ENCODE results near the gene ZKSCAN7.
A peak's percentile ranks its signal among the peaks of the same experiment; 100 is the strongest.
"Not testable (repeated sequence)": the region's sequence is repeated elsewhere in the genome, so short reads cannot be mapped to it uniquely, and the experiment has no call there.

ZKSCAN7 gene

DNA sequence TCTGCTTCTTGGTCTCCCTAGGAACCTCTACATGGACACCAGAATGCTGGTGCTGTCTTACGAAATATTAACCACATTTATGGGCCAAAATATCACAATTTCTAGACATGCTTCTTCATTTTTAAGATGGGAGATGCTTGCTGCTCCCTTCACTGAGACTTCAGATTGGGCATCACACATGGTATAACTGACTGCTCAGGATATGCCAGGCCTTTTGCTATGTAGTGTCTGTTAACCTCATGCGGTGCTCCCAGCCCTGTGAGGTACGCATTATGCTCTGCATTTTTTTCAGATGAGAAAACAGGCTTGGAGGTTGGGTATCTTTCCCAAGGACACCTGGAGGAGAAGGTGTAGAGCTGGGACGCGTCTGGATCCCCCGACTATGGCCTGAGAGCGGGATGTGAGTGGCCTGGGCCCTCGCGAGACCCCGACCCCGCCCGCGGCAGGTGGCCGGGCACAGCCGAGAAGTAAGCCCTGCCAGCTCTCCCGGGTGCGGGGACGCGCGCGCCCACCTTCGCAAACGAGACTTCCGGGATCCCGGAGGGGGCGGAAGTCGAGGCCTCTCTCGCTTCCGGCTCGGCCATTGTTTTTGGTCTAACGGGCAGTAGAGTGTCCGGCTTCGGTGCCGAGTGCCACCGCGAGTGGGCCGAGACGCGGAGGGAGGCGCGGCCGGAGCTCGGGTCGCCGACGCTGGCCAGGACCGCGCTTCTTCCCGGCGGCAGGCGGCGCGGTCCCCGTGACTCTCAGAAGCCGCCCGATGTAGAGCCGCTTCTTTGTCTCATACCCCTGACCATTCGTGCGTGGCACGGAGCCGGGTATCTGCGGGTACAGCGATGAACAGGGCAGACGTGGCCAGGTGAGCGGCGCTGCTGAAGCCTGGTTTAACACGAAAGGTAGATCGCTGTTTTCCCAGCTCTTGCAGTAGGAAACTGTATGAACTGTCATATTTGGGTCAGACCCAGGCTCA lies at the start of gene ZKSCAN7:
Gene ZKSCAN7 (plus strand): TSS at position 568 of the 967 bp plus-strand sequence. CDS start 1,855 bp downstream, outside the sequence.
- DNase-seq, result peak in 1 of 2 donors; percentile 27

DNA sequence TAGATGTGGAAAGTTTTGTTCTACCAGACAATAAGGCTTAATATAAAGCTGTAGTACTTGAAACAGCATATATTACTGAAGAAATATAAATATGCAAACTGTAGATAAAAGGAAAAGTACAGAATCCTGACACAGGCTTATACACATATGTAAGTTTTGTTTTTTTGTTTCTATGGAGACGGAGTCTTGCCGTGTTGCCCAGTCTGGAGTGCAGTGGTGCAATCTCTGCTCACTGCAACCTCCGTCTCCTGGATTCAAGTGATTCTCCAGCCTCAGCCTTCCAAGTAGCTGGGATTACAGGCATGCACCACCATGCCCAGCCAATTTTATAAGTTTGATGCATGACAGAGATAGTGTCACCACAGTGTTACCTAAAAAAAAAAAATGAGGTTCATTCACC lies 48.4 kb upstream of the ZKSCAN7 start:
- DNase-seq, result no peak

DNA sequence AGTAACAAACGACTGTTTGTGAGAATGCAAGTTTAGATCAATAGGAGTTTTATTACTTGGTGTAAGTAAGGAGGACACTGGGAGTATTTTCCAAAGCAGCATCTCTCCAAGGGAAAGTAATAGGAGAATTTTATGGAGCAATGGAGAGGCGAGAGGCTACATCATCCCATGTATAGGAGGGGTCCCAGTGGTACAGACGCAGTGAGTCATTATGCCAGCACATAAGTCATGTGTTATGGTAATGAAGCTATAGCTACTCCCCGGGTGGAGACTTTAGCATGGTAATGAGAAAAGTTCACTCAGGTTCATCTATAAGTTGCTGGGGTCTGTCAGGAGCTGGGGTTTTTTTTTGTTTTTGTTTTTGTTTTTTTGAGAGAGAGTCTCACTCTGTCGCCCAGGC lies 48.0 kb upstream of the ZKSCAN7 start:
- DNase-seq, result no peak

DNA sequence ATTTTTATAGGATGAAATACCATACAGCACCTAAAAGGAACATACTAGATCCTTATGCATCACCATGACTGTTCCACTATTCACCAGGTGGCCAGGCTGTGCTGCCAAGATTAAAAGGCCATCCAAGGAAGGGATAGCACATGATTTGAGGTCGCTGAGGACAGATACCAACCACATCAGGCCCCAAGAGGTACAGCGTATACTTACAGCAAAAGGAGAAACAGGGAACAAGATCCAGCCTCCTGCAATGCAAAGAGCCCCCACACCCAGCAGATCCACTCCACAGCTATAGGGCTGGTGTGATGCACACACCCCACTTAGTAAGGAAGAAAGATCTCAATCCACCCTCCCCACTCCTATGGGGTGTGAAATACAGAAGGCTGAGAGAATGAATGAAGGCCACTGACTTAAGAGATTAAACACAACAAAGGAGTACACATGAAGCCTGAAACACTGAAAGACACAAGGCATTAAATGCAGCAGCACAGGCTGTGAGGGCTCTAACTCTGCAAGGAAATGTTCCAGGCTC lies 45.5 kb upstream of the ZKSCAN7 start:
- DNase-seq, result no peak

DNA sequence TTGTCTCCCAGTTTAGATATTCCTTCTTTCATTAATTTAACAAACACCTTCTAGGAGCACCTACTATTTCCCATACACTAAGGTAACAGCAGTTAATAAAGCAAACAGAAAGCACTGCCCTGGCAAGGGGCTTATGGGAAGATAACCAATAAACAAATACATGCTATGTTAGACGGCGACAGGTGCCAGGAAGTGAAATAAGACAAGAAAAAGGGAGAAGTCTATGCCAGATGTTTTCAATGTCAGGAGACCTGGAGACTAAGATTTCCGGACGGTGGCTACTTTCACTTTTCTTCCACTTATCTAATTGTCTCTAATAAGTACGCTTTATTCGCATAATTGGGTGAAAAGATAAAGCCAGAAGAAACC lies 45.0 kb upstream of the ZKSCAN7 start:
- peak in 1 of 2 donors; percentile 60 for DNase-seq

DNA sequence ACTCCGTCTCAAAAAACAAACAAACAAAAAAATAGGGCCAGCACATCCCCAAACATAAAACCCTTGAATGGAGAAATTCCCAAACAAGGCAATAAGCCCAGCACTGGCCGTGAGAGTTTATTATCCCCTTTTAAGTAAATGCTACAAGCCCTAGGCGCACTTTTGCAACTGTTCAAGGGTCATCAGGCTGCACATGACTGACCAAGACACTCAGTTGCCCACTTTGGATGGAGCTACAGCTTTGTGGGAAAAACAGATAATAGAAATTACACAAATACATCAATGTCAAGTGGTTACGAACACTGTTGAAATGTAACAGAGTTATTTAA lies 43.8 kb upstream of the ZKSCAN7 start:
- no peak for DNase-seq

DNA sequence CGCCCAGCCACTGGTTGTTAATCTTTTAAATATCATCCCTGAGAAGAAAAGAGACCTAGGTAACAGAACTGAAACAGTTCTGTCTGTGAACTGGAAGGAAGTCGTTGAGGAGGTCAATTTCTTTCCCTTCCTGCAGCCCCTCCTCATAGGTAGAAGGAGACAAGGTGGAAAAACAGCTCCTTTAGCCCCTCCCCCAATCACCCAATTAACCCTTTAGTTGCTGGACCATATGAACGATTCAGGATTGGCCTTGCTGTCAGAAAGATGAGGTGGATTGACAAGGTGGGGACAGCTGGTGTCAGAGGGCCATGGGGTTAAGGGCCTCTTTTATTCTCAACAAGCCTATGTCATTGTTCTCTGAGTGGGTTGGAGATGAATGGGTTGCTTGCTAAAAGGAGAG lies 41.5 kb upstream of the ZKSCAN7 start:
- DNase-seq, result no peak

DNA sequence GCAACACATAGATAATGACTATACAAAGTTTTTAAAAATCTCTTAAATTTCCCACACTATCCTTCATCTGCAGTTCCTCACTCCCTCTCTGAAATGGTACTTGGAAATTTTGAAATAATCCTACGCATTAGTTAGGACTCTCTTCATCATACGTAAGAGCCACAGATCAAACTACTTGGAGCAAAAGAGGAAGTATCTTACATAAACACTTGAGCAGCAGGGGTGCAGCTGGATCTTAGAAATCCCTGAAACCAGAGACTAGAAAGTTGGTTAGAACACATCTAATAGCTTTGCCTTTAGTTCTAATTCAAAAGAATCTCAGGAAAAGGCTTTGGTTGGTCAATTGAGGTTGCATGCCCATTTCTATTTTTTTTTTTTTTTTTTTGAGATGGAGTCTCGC lies 38.8 kb upstream of the ZKSCAN7 start:
- DNase-seq, result peak in 1 of 2 donors; percentile 68

DNA sequence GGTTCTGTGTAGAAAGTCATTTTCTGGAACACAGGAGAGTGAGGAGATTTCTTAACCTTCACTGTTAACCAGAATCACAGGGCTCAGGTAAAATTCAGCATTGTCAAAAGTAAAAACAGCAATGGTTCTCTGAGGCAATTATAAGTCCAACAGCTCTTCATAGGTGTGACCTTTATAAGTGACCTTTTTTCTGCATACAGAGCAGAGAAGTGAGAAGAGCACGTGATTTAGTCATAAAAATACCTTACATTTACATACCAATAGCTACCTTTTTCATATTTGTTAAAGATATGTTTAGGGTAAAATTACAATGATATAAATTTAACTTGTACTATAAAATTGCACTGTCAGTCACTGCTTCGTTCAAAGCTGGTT lies 36.2 kb upstream of the ZKSCAN7 start:
- no peak for DNase-seq

DNA sequence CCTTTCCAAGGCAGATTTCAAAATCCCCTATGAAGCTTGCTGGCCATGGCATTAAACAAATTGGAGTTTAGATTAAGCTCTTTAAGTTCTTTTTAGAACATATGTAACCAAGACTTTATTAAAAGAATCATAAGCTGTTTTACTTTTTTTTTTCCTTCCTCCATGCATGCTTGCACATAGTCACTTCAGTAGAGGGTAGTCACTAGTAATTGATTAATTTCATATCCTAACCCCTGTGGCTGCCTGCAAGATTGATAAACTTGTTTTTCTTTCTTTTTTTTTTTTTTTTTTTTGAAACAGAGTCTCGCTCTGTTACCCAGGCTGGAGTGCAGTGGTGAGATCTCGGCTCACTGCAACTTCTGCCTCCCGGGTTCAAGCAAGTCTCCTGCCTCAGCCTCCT lies 33.3 kb upstream of the ZKSCAN7 start:
- no peak for DNase-seq

DNA sequence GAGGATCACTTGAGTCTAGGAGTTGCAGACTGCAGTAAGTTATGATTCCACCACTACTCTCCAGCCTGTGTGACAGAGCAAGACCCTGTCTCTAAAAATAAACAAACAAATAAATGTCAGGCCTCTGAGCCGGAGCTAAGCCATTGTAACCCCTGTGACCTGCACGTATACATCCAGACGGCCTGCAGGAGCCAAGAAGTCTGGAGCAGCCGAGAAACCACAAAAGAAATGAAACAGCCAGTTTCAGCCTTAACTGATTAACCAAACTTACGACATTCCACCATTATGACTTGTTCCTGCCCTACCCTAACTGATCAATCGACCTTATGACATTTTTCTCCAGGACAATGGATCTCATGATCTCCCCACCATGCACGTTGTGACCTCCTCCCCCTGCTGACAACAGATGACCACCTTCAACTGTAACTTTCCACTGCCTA lies 32.5 kb upstream of the ZKSCAN7 start:
- no peak for DNase-seq

DNA sequence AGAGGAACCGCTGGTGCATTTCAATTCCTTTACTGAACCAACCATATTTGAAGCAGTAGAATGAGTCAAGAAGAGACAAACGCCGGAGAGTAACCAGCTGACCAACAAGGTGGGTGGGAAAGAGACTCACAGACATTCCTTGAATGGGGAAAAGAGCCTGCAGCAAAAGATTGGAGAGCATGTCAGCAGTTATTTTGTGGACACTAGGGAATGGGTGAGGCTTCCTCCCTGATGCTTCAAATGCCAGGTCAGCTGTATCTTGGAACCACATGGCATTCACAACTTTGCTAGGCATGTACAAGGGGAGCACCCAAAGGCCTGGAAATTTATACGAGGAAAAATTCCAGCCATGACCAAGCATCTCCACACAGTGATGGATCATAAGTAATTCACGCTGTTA lies 29.9 kb upstream of the ZKSCAN7 start:
- no peak for DNase-seq

DNA sequence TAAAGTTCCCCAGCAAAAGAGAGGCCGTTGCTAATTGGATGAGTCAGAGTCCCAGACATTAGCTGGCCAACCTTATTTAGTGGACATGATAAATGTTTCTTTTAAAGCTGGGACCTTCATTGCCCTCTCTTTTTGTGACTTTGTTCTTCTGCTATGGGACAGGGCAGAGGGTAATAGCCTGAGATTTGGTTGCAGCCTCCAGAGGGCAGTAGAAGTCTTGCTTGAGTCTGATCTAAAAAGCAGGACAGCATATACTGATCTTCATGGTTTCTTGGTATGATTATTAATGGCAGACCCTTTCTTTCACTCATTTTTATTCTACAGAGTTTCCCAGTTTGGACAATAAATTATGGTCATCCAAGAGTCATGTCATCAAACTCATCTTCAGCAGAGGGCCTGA lies 25.1 kb upstream of the ZKSCAN7 start:
- DNase-seq, result peak in 1 of 2 donors; percentile 39

DNA sequence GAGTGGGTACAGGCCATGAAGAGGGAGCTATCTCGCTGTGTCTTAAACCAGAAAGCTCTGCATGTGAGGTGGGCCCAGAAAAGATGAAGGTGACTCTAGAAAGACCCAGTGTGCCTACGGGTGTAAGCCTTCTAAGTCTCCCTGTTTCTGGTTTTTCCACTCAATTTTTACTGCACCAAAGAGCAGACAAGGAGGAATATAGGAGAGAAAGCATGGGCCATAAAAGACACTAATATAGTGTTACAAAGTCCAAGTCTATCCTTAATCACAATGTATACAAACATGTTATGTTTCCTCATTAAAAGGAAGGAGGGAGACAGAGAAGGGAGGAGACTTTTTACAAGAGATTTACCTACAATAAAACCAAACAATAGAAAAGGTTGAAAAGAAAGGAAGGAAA lies 24.1 kb upstream of the ZKSCAN7 start:
- DNase-seq, result no peak

DNA sequence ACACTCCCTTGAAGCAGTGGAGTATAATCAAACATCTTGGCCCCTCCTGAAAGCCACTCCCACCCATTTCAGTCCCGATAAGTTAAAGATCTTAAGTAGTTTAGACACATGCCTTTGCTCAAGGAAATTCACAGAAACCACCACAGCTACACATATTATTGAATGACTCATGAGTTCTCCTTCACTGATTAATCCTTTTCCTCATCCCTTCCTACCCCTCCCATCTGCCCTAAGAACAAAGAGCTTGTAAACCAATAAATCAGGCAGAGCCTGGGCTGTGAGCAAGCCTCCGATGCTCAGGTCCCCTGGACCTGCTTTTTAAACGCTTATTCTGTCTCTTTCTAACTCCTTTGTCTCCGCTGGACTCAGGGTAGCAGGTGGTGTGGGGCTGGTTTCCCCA lies 20.3 kb upstream of the ZKSCAN7 start:
- DNase-seq, result not testable (repeated sequence)

DNA sequence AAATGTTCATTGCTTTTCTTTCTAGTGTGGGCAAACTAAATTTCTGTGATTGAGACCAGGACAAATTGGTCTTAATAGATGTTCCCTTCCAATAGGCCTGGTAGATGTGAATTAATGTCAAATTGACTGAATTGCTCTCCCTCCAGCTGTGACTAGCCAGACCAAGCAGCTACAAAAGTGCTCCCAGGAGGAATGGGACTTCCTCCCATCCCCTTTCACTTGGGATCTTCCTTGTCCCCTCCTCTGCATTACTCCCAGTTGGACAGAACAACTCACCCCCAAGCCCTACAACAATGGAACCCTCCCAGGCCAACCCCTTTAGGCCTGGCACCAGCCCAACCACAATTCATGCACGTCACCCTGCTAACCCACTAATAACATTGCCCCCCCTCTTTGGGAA lies 19.6 kb upstream of the ZKSCAN7 start:
- DNase-seq, result no peak

DNA sequence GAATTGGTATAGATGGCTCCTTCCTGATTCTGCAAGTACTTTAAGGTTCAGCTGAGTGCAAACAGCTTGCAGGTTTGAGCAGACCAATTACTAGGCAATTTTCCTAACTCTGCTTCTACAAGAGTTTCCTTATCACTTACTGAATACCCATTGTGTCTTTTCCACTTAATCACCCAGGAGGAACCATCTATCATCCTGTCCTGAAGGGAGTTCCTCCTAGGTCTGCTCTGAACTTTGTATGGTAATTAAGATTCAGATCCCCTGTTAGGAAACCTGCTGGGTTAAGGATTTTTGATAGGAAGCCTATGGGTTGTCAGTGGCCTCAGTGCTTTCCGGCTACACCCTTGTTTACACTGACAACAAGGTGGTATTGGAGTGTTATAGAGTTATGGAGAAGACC lies 10.2 kb upstream of the ZKSCAN7 start:
- DNase-seq, result not testable (repeated sequence)

DNA sequence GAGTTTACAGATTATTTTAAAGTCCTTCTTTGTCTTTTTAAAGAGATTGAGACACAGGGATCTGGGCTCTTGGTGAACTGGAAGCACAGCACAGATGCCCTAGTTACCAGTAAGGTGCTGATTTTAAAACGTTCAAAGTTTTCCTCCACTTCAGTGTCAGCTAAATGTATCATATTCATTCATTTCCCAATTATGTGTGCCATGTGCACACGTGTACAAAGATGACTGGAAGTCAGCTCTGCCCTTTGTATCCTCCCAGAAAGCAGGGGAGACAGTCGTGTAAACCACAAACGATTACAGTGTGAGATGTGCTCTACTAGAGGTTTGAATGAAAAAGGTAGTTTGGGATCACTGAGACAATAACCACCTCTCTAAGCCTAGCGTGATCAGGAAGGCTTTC lies 730 bp downstream of the ZKSCAN7 start:
- DNase-seq, result no peak

DNA sequence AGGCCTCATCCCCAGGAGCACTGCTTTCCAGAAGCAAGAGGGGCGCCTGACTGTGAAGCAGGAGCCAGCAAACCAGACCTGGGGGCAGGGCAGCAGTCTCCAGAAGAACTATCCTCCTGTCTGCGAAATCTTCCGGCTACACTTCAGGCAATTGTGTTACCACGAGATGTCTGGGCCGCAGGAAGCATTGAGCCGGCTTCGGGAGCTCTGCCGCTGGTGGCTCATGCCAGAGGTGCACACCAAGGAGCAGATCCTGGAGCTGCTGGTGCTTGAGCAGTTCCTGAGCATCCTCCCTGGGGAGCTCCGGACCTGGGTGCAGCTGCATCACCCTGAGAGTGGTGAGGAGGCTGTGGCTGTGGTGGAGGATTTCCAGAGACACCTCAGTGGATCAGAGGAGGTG lies 2.1 kb downstream of the ZKSCAN7 start:
- no peak for DNase-seq

DNA sequence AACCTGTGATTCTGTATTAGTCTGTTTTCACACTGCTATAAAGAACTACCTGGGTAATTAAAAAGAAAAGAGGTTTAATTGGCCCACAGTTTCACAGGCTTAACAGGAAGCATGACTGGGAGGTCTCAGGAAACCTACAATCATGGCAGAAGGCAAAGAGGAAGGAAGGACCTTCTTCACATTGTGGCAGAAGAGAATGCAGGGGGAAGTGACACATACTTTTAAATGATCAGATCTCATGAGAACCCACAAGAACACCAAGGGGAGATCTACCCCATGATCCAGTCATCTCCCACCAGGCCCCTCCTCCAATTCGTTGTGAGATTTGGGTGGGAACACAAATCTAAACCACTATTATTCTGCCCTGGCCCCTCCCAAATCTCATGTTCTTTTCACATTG lies 6.1 kb downstream of the ZKSCAN7 start:
- no peak for DNase-seq

DNA sequence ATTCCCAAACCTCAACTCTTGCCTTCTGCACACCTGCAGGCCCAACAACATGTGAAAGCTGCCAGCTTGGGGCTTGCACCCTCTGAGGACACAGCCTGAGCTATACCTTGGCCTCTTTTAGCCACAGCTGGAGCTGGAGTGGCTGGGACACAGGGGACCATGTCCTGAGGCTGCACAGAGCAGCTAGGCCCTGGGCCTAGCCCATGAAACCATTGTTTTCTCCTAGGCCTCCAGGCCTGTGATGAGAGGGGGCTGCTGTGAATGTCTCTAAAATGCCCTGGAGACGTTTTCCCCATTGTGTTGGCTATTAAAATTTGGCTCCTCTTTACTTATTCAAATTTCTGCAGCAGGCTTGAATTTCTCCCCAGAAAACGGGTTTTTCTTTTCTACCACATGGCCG lies 7.2 kb downstream of the ZKSCAN7 start:
- DNase-seq, result no peak

DNA sequence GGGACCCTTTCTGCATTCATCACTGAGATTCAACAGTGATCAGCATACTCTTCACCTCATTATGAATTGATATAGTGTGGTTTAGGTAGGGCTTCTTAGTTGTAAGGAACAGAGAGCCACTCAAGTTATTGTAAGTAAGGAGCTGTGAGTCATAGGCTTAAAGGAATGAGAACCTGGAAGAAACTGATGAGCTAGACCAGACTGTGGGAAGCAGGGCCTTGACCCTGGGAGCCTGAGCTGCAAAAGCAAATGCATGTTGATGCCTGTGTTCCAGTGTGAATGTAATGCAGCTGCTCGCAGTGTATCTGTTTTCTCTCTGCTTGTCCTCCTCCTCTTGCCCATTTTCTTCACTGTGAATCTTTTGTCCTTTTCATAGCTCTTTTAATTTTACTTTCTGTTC lies 13.6 kb downstream of the ZKSCAN7 start:
- no peak for DNase-seq

DNA sequence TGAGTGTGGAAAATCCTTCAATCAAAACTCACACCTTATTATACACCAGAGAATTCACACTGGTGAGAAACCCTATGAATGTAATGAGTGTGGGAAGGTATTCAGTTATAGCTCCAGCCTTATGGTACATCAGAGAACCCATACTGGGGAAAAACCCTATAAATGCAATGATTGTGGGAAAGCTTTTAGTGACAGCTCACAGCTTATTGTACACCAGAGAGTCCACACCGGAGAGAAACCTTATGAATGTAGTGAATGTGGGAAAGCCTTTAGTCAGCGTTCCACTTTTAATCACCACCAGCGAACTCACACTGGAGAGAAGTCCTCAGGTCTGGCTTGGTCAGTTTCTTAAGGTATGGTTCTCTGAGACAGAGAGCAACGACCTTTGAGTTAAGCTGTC lies 16.0 kb downstream of the ZKSCAN7 start:
- no peak for DNase-seq

DNA sequence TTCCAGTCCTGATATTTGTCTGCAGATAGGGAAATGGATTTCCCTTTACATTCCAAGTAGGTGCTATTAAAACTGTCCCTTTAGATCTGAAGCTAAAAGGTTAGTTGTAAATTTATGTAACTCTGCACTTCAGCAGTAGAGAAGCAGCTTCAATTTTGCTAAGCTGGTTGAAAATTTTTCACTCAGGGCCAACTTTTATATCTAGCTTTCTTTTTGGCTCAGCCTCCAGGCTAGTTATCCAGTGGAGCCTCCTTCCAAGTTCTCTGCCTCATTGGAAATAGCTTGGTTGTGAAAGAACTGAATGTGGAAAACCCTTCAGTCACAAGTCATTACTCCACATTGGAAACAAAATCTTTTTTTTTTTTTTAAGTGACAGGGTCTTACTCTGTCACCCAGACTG lies 21.6 kb downstream of the ZKSCAN7 start:
- DNase-seq, result no peak

Data from bone marrow (tissue), 2 donors.